Measurements from ENCODE around the gene ZBTB20.
"Not testable (repeated sequence)": the region's sequence is repeated elsewhere in the genome, so short reads cannot be mapped to it uniquely, and the experiment has no call there.

The ZBTB20 gene

GRCh38 chr3:115146418-115147328, at the start of gene ZBTB20:
ZBTB20 (minus strand) TSS chr3:115147288.
- DNase-seq, result no peak

DNA sequence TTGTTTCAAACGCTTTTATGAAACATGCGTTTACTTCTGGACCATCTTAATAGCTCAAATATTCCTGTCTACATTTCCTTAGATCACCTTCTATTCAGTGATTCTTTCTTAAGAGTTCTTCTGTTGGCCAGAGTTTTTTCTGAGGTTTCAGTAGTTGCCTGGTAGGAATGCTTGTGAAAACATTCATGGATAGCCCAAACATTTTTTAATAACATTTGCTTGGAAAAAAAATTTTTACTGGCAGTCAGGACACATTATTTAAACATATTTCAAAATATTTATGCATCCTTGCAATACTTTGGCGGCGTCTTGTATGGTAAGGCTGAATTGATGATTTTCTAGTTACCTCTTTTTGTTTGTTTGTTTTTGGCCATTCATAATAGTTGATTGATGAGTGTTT, 47.4 kb upstream of the ZBTB20 start:
- DNase-seq, result no peak

- DNase-seq, result no peak
Measured at GRCh38 chr3:115190747-115191146, 43.7 kb upstream of the ZBTB20 start.

DNA sequence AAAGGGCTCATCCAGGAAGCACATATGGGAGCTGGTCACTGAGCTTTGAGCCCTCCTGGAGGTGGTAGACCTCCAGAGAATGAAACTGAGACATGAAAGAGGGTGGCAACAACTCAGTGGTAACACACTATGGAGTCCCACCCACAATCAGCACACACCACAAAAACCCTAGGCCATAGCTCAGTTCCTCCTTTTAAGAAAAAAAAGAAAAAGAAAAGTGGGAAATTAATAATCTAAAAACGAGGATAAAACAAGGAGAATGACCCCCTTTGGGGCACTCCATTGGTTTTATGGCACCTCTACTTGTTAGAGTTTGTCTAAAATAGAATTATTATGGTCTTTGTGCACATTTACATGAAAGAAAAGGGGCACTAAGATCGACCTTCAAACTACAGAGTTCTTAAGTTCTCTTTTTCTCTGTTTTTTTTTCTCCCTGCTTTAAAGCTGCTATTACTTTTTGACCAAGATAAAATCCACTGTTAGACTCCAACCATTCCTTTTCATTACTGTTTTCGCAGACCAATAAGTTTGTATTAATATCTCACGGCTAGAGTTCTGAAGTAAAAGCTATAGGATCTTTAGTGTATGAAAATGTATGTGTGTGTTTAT, 40.2 kb upstream of the ZBTB20 start:
- no peak for DNase-seq

GRCh38 chr3:115186351-115187148, 39.5 kb upstream of the ZBTB20 start:
- DNase-seq, result no peak

DNA sequence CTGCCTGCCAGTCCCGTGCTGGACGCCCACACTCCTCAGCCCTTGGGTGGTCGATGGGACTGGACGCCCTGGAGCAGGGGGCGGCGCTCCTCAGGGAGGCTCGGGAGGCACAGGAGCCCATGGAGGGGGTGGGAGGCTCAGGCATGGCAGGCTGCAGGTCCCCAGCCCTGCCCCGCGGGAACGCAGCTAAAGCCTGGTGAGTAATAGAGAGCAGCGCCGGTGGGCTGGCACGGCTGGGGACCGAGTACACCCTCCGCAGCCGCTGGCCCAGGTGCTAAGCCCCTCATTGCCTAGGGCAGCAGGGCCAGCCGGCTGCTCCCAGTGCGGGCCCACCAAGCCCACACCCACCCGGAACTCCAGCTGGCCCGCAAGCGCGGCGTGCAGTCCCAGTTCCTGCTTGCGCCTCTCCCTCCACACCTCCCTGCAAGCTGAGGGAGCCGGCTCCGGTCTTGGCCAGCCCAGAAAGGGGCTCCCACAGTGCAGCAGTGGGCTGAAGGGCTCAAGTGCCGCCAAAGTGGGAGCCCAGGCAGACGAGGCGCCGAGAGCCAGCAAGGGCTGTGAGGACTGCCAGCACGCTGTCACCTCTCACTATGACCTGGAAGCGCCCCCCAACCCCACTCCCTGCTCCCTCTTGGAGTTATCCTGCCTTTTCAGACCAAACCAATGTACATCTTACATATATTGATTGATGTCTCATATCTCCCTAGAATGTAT, 37.9 kb upstream of the ZBTB20 start:
- DNase-seq, result not testable (repeated sequence)

DNA sequence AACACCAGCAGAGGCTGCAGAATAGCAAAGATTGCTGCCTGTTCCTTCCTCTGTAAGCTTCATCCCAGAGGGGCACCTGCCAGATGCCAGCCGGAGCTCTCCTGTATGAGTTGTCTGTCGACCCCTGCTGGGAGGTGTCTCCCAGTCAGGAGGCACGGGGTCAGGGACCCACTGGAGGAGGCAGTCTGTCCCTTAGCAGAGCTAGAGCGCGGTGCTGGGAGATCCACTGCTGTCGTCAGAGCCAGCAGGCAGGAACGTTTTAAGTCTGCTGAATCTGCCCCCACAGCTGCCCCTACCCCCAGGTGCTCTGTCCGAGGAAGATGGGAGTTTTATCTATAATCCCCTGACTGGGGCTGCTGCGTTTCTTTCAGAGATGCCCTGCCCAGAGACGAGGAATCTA, 31.8 kb upstream of the ZBTB20 start:
- DNase-seq, result not testable (repeated sequence)

- DNase-seq, result no peak
Measured at GRCh38 chr3:115169808-115170207, 22.7 kb upstream of the ZBTB20 start.

DNA sequence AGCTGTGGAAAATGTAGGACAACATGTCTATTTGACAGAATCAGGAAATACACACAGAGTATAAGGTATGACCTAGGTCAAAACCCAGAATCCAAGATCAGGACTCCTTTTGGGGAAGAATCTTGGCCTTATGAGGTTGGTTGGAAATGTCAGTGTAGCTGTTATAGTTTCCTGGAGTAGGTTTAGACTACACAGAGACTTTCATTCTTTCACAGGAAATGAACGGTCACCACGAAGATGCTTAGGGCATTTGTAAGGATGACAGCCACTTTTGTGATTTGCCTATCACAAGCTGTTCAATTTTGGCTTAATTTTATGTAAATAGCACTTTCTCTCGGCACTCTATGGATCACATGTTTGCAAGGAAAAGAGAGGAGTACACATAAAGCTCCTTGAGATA, 18.6 kb upstream of the ZBTB20 start:
- DNase-seq, result no peak

- DNase-seq, result no peak
Measured at GRCh38 chr3:115165266-115165665, 18.2 kb upstream of the ZBTB20 start.

GRCh38 chr3:115164374-115165221, 17.5 kb upstream of the ZBTB20 start:
- no peak for DNase-seq

DNA sequence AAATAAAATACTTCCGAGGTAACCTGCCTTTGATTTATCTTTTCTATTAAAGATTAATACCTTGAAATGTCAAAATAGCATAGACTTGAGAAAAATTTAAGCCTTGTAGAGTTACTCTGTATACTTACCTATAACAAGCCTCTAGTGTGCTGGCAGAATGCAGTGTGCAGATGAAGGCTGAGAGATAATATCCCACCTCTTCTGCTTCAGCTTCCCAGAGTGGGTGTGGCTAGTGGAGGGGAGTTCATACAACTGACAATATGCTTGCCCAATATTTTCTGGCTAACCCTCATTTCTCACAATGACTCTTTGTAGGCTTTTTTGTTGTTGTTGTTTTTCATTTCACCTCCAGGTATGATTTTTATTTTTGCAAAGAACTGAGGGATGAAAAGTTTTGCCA, 15.7 kb upstream of the ZBTB20 start:
- DNase-seq, result no peak

GRCh38 chr3:115161866-115162265, 14.8 kb upstream of the ZBTB20 start:
- DNase-seq, result no peak

- DNase-seq, result no peak
Measured at GRCh38 chr3:115161168-115161834, 14.2 kb upstream of the ZBTB20 start.

DNA sequence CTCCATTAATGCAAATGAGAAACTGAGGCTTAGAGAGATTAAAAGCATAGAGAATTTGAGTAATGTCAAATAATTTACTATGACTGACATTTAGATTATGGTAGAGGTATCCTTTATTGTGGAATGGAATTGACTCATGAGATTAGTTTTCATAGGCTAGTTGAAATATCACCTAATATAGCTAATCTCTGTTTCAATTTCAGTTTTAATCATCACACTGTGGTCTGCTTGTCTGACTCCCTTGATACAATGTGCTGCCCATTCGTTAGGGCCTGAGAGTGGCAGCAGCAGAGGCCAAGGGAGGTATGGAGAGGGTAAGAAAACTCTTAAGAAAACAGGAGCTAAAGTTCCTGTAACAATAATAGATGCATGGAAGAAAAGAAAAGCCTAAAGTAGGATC, 13.2 kb upstream of the ZBTB20 start:
- no peak for DNase-seq

DNA sequence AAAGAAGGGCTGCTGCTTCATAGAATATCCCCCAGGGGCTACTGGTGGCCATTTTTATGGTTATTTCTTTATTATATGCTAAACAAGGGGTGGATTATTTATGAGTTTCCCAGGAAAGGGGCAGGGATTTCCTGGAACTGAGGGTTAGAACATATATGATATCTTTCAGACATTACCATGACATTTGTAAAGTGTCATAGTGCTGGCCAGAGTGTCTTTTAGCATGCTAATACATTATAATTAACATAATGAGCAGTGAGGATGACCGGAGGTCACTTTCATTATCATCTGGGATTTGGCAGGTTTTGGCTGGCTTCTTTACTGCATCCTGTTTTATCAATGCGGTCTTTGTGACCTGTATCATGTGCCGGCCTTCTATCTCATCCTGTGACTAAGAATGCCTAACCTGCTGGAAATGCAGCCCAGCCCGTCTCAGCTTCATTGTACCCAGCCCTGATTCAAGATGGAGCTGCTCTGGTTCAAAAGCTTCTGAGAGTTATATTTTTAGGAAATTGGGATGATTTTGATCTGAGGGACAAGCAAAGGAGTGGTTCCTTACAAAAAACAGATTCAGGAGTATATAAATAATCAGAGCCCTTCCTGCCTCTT, 9.1 kb upstream of the ZBTB20 start:
- no peak for DNase-seq

GRCh38 chr3:115154611-115155010, 7.5 kb upstream of the ZBTB20 start:
- DNase-seq, result no peak

DNA sequence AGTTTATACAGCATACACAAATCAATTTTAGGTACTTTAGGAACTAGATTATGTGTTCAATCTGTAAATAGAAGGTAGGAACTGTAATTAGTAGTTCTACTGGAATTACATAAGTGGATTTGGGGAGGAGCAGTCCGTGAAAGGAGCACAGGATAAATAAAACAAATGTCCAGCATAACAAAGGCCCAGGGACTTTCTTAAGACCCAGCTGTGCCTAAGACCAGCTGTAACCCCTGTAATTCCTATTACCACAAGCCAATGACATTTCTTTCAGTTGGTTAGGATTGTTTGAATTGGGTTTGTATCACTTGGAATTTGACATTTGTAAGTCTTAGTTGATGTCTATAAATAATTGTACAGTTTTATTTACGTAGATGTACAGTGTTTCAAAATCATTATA, 4.8 kb upstream of the ZBTB20 start:
- no peak for DNase-seq

GRCh38 chr3:115148142-115148790, 1.2 kb upstream of the ZBTB20 start:
- no peak for DNase-seq

Data from NCI-H748 treated with DMSO at 0.1 percent for 48 hours (cell line).